SU-DHL-6 (cell line): ENCODE measurements around the gene GATD1.

Source experiments
- H2AFZ ChIP-seq: fragments of 200-600 bp; sonication (generic); 2 replicates; pipeline ENCODE4 v1.6.1; 2014; ENCODE audit warnings: low read depth, mild to moderate bottlenecking, moderate library complexity, mixed read lengths, antibody characterized with exemption, low read length; ENCODE audit not compliant: severe bottlenecking
- H3F3A ChIP-seq: fragments of 200-600 bp; shearing (Covaris generic); 2 replicates; pipeline ENCODE4 v1.6.0; 2016; ENCODE audit warnings: antibody characterized with exemption, mild to moderate bottlenecking; ENCODE audit not compliant: insufficient read depth
- H3K27ac ChIP-seq: fragments of 200-600 bp; sonication (generic); 2 replicates; pipeline ENCODE4 v1.5.1; 2016; ENCODE audit warnings: low read depth, mild to moderate bottlenecking, low read length, moderate library complexity, mixed read lengths
- H3K27me3 ChIP-seq: fragments of 200-600 bp; sonication (generic), shearing (Covaris generic); 2 replicates; pipeline ENCODE4 v1.6.0; 2014; ENCODE audit warnings: mild to moderate bottlenecking, low read length
- H3K36me3 ChIP-seq: fragments of 200-600 bp; sonication (generic); 2 replicates; pipeline ENCODE4 v1.6.1; 2014; ENCODE audit warnings: mild to moderate bottlenecking, low read length, mixed read lengths
- H3K4me2 ChIP-seq: fragments of 300-600, 200-600 bp; shearing (Covaris generic), sonication (generic); 2 replicates; pipeline ENCODE4 v1.6.0; 2014; ENCODE audit warnings: low read length, low read depth, mild to moderate bottlenecking; ENCODE audit not compliant: poor library complexity, severe bottlenecking
- H3K4me3 ChIP-seq: fragments of 200-600 bp; sonication (generic); 2 replicates; pipeline ENCODE4 v1.5.1; 2014; ENCODE audit warnings: antibody characterized with exemption, low read length, mild to moderate bottlenecking, mixed read lengths; ENCODE audit not compliant: insufficient read depth, poor library complexity, severe bottlenecking
- H3K79me2 ChIP-seq: fragments of 200-600 bp; sonication (generic); 2 replicates; pipeline ENCODE4 v1.6.1; 2014; ENCODE audit warnings: mild to moderate bottlenecking, low read length, moderate library complexity; ENCODE audit not compliant: insufficient read depth
- H3K9ac ChIP-seq: fragments of 200-600 bp; sonication (generic); 2 replicates; pipeline ENCODE4 v1.7.0; 2014; ENCODE audit warnings: mild to moderate bottlenecking, low read length
- H3K9me2 ChIP-seq: fragments of 200-600 bp; sonication (generic); replicated peaks from 2 replicates; pipeline ENCODE4 v1.6.1; 2014; ENCODE audit warnings: low read length; ENCODE audit not compliant: insufficient read depth
- H3K9me3 ChIP-seq: fragments of 200-600 bp; sonication (generic); 2 replicates; pipeline ENCODE4 v1.6.1; 2014; ENCODE audit warnings: low read length, mixed read lengths; ENCODE audit not compliant: insufficient read depth
- H4K20me1 ChIP-seq: fragments of 200-600 bp; sonication (generic); 2 replicates; pipeline ENCODE4 v1.6.1; 2014; ENCODE audit warnings: low read depth, mild to moderate bottlenecking, antibody characterized with exemption, low read length, moderate library complexity, mixed read lengths
- CTCF ChIP-seq: fragments of 200-600 bp; sonication (generic); IDR thresholded peaks from one replicate; pipeline ENCODE4 v1.5.1; 2017; ENCODE audit warnings: antibody characterized with exemption, mild to moderate bottlenecking, low read length, moderate library complexity; ENCODE audit not compliant: insufficient read depth, poor library complexity, severe bottlenecking
- EZH2phosphoT487 ChIP-seq: fragments of 200-600 bp; sonication (generic), shearing (Covaris generic); conservative IDR thresholded peaks from 2 replicates; pipeline ENCODE4 v1.6.1; 2018; ENCODE audit warnings: mild to moderate bottlenecking, antibody characterized with exemption, low read length, moderate library complexity, mixed read lengths

The GATD1 gene

GRCh38 chr11:727859-728748 lies 49.2 kb downstream of the GATD1 start:
- H3K27ac ChIP-seq: no peak overlapping the region
- TF ChIP-seq EZH2phosphoT487 (no peak), CTCF (peak; percentile 99)
- no peaks in the 10 kb centered on the region for H3K27me3 ChIP-seq
- H2AFZ ChIP-seq: no peak overlapping the region
- no peaks in the 10 kb centered on the region for H3K9me2 ChIP-seq
- no peak overlapping the region for H3K4me2 ChIP-seq
- H3K9ac ChIP-seq: no peak overlapping the region
- H3K9me3 ChIP-seq: no peaks in the 10 kb centered on the region
- no peaks in the 10 kb centered on the region for H3K36me3 ChIP-seq
- H4K20me1 ChIP-seq: no peaks in the 10 kb centered on the region
- no peak overlapping the region for H3K4me3 ChIP-seq
- no peaks in the 10 kb centered on the region for H3K79me2 ChIP-seq
- peaks cover 3% of the 10 kb centered on the region; the same call in 1 of the 2 replicates for H3F3A ChIP-seq

GRCh38 chr11:727281-727701 lies 50.0 kb downstream of the GATD1 start:
- Histone ChIP-seq H3K9me2 (no peaks in the 10 kb centered on the region), H3K4me3 (no peak overlapping the region), H3K9ac (no peak overlapping the region), H3F3A (peaks cover 3% of the 10 kb centered on the region; the same call in 1 of the 2 replicates), H4K20me1 (no peaks in the 10 kb centered on the region), H3K36me3 (no peaks in the 10 kb centered on the region), H3K27me3 (no peaks in the 10 kb centered on the region), H3K9me3 (no peaks in the 10 kb centered on the region), H3K4me2 (no peak overlapping the region), H2AFZ (no peak overlapping the region), H3K27ac (no peak overlapping the region), H3K79me2 (no peaks in the 10 kb centered on the region)
- TF ChIP-seq CTCF (no peak), EZH2phosphoT487 (no peak)

GRCh38 chr11:726278-727220 lies 50.7 kb downstream of the GATD1 start:
- H3K4me3 ChIP-seq: peak overlapping the region; percentile 10
- H3K27ac ChIP-seq: no peak overlapping the region
- peak overlapping the region; percentile 49 for H3K4me2 ChIP-seq
- no peaks in the 10 kb centered on the region for H3K36me3 ChIP-seq
- TF ChIP-seq EZH2phosphoT487 (no peak), CTCF (no peak)
- no peaks in the 10 kb centered on the region for H4K20me1 ChIP-seq
- H3K79me2 ChIP-seq: no peaks in the 10 kb centered on the region
- H3K9me3 ChIP-seq: no peaks in the 10 kb centered on the region
- peaks cover 3% of the 10 kb centered on the region; the same call in 1 of the 2 replicates for H3F3A ChIP-seq
- no peaks in the 10 kb centered on the region for H3K27me3 ChIP-seq
- no peaks in the 10 kb centered on the region for H3K9me2 ChIP-seq
- H2AFZ ChIP-seq: peak overlapping the region; percentile 53
- peak overlapping the region; percentile 43; the same call in 1 of the 2 replicates for H3K9ac ChIP-seq
